Erythroblast (primary cell): ENCODE results near the gene GLRX3.

Source experiments
- GATA1 ChIP-seq: IDR thresholded peaks from 2 replicates; pipeline ENCODE4 v1.6.1; 2011; ENCODE audit warnings: low read depth, mild to moderate bottlenecking, control low read depth, low read length, moderate library complexity
- POLR2A ChIP-seq: IDR thresholded peaks from 2 replicates; pipeline ENCODE4 v1.6.1; 2011; ENCODE audit warnings: mild to moderate bottlenecking, low read length

DNA sequence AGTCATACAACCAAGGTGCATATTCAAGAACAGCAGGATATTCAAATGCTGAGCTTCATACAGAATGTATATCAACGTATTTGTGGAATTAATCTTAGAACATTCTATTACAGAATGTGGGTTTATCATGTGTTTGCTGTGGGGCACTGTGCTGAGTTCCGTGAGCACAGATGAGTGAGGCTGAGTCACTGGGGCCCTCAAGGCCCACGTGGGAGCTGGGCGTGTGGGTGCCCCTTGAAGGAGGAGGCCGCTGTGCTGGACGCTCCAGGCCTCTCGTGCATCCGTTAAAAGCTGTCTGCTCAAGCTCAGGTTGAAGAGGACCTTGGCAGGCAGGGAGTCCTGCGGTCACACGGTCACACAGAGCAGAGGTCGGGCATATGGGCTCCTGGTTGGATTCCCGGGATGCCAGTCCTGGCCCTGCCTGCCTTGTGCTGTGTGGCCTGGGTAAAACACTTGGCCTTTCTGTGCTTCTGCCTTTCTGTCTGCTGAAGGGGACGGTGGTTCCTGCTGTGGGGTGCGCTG is 70.1 kb downstream of the GLRX3 start:
- TF ChIP-seq POLR2A: no peak
- TF ChIP-seq GATA1: no peak
